Brain microvascular endothelial cell (primary cell): ENCODE data around the gene DMBT1.

Experiments
- DNase-seq: peaks from one replicate; pipeline ENCODE4 v3.0.0-alpha.2; 2020
- H3K27ac ChIP-seq: fragments of 250-450 bp; sonication (Bioruptor Pico); 2 replicates; pipeline ENCODE4 v1.5.1; 2020; ENCODE audit warnings: mild to moderate bottlenecking, moderate library complexity
- H3K27me3 ChIP-seq: fragments of 250-450 bp; sonication (Bioruptor Pico); replicated peaks from 2 replicates; pipeline ENCODE4 v1.5.1; 2020; ENCODE audit warnings: mild to moderate bottlenecking
- H3K36me3 ChIP-seq: fragments of 250-450 bp; sonication (Bioruptor Pico); replicated peaks from 2 replicates; pipeline ENCODE4 v1.5.1; 2020; ENCODE audit warnings: mild to moderate bottlenecking
- H3K4me3 ChIP-seq: 2 replicates; pipeline ENCODE4 v1.5.1; 2011; ENCODE audit warnings: low read depth, mild to moderate bottlenecking, control low read depth, low read length, moderate library complexity
- CTCF ChIP-seq: IDR thresholded peaks from 2 replicates; pipeline ENCODE4 v1.5.1; 2011; ENCODE audit warnings: low read depth, mild to moderate bottlenecking, moderate library complexity, low read length, control low read depth, inconsistent platforms; ENCODE audit errors: missing control alignments
- in situ Hi-C: cut with HindIII; loops from 2 replicates; pipeline ENCODE4 v1.10.0; 2017; ENCODE audit warnings: low sequenced_read_pairs, low pct_ligation_motif_present

Gene DMBT1

GRCh38 chr10:122516734-122517133 is 43.8 kb upstream of the DMBT1 start:
- DNase-seq = no peak
- in situ Hi-C loops = no loop called here
- Histone ChIP-seq H3K4me3 (no peak overlapping the region), H3K36me3 (no peaks in the 10 kb centered on the region), H3K27ac (no peak overlapping the region), H3K27me3 (no peaks in the 10 kb centered on the region)
- TF ChIP-seq CTCF = no peak

GRCh38 chr10:122519144-122519543 is 41.4 kb upstream of the DMBT1 start:
- H3K4me3 ChIP-seq = no peak overlapping the region
- no peak for DNase-seq
- in situ Hi-C loops = no loop called here
- TF ChIP-seq CTCF = no peak
- H3K27ac ChIP-seq = no peak overlapping the region
- H3K36me3 ChIP-seq = no peaks in the 10 kb centered on the region
- H3K27me3 ChIP-seq = no peaks in the 10 kb centered on the region

GRCh38 chr10:122519873-122520272 is 40.7 kb upstream of the DMBT1 start:
- Histone ChIP-seq H3K27ac (no peak overlapping the region), H3K4me3 (no peak overlapping the region), H3K36me3 (no peaks in the 10 kb centered on the region), H3K27me3 (no peaks in the 10 kb centered on the region)
- no peak for DNase-seq
- in situ Hi-C loops = no loop called here
- no peak for TF ChIP-seq CTCF

GRCh38 chr10:122521011-122521410 is 39.5 kb upstream of the DMBT1 start:
- no peak overlapping the region for H3K4me3 ChIP-seq
- in situ Hi-C loops = no loop called here
- H3K27ac ChIP-seq = no peak overlapping the region
- no peak for TF ChIP-seq CTCF
- H3K36me3 ChIP-seq = no peaks in the 10 kb centered on the region
- no peaks in the 10 kb centered on the region for H3K27me3 ChIP-seq
- no peak for DNase-seq

GRCh38 chr10:122524811-122525210 is 35.7 kb upstream of the DMBT1 start:
- no peak for DNase-seq
- no peak overlapping the region for H3K4me3 ChIP-seq
- no peaks in the 10 kb centered on the region for H3K27me3 ChIP-seq
- H3K36me3 ChIP-seq = no peaks in the 10 kb centered on the region
- in situ Hi-C loops = no loop called here
- no peak for TF ChIP-seq CTCF
- H3K27ac ChIP-seq = no peak overlapping the region

- in situ Hi-C loops = no loop called here
- H3K4me3 ChIP-seq = no peak overlapping the region
- no peaks in the 10 kb centered on the region for H3K36me3 ChIP-seq
- DNase-seq = no peak
- no peak overlapping the region for H3K27ac ChIP-seq
- no peak for TF ChIP-seq CTCF
- H3K27me3 ChIP-seq = no peaks in the 10 kb centered on the region
These were observed 34.8 kb upstream of the DMBT1 start for GRCh38 chr10:122525788-122526187.
